Measurements from ENCODE around the gene CELF5.

The CELF5 gene

GRCh38 chr19:3275583-3276340 is 51.3 kb downstream of the CELF5 start:
- peak overlapping the region; percentile 62 for H3K27ac Mint-ChIP-seq
- peaks cover 12% of the 10 kb centered on the region for H3K27me3 Mint-ChIP-seq

GRCh38 chr19:3276341-3276799 is 51.9 kb downstream of the CELF5 start:
- DNase-seq: peak; percentile 44
- H3K36me3 Mint-ChIP-seq (ENCODE audit: low read depth): no peaks in the 10 kb centered on the region
- H3K4me3 Mint-ChIP-seq: peak overlapping the region; percentile 10
- peaks cover 8% of the 10 kb centered on the region for H3K27me3 Mint-ChIP-seq
- no peaks in the 10 kb centered on the region for H3K9me3 Mint-ChIP-seq
- ATAC-seq: peak; percentile 26
- H3K4me1 Mint-ChIP-seq: peaks cover 8% of the 10 kb centered on the region
- no peak overlapping the region for H3K27ac Mint-ChIP-seq

More at GRCh38 chr19:3275583-3276340, 51.3 kb downstream of the CELF5 start:
- DNase-seq: peak; percentile 93
- Mint-ChIP-seq H3K4me3 (peak overlapping the region; percentile 76), H3K4me1 (peaks cover 8% of the 10 kb centered on the region), H3K36me3 (ENCODE audit: low read depth) (no peaks in the 10 kb centered on the region), H3K9me3 (no peaks in the 10 kb centered on the region)
- peak; percentile 85 for ATAC-seq

- ATAC-seq (no peak), DNase-seq (no peak)
- no peak overlapping the region for H3K27ac Mint-ChIP-seq
- peaks cover 2% of the 10 kb centered on the region for H3K27me3 Mint-ChIP-seq
- H3K4me3 Mint-ChIP-seq: no peak overlapping the region
- no peaks in the 10 kb centered on the region for H3K36me3 Mint-ChIP-seq (ENCODE audit: low read depth)
- H3K9me3 Mint-ChIP-seq: no peaks in the 10 kb centered on the region
- H3K4me1 Mint-ChIP-seq: peaks cover 8% of the 10 kb centered on the region
Measured at GRCh38 chr19:3277649-3278048, 53.2 kb downstream of the CELF5 start.

GRCh38 chr19:3278294-3278693 is 53.8 kb downstream of the CELF5 start:
- H3K4me1 Mint-ChIP-seq: peaks cover 8% of the 10 kb centered on the region
- H3K27me3 Mint-ChIP-seq: peaks cover 5% of the 10 kb centered on the region
- H3K36me3 Mint-ChIP-seq (ENCODE audit: low read depth): no peaks in the 10 kb centered on the region
- ATAC-seq: no peak
- DNase-seq: no peak
- no peak overlapping the region for H3K4me3 Mint-ChIP-seq
- no peaks in the 10 kb centered on the region for H3K9me3 Mint-ChIP-seq
- H3K27ac Mint-ChIP-seq: no peak overlapping the region

GRCh38 chr19:3278749-3279148 is 54.3 kb downstream of the CELF5 start:
- H3K27ac Mint-ChIP-seq: no peak overlapping the region
- ATAC-seq (no peak), DNase-seq (no peak)
- H3K4me3 Mint-ChIP-seq: no peak overlapping the region
- H3K4me1 Mint-ChIP-seq: peaks cover 8% of the 10 kb centered on the region
- peaks cover 5% of the 10 kb centered on the region for H3K27me3 Mint-ChIP-seq
- no peaks in the 10 kb centered on the region for H3K36me3 Mint-ChIP-seq (ENCODE audit: low read depth)
- no peaks in the 10 kb centered on the region for H3K9me3 Mint-ChIP-seq

GRCh38 chr19:3279306-3279705 is 54.8 kb downstream of the CELF5 start:
- H3K4me3 Mint-ChIP-seq: no peak overlapping the region
- DNase-seq: no peak
- peaks cover 5% of the 10 kb centered on the region for H3K27me3 Mint-ChIP-seq
- no peaks in the 10 kb centered on the region for H3K36me3 Mint-ChIP-seq (ENCODE audit: low read depth)
- ATAC-seq: no peak
- peaks cover 9% of the 10 kb centered on the region for H3K4me1 Mint-ChIP-seq
- H3K27ac Mint-ChIP-seq: no peak overlapping the region
- no peaks in the 10 kb centered on the region for H3K9me3 Mint-ChIP-seq

- Mint-ChIP-seq H3K36me3 (ENCODE audit: low read depth) (no peaks in the 10 kb centered on the region), H3K27ac (no peak overlapping the region), H3K9me3 (no peaks in the 10 kb centered on the region), H3K4me1 (peaks cover 7% of the 10 kb centered on the region), H3K4me3 (no peak overlapping the region), H3K27me3 (peaks cover 3% of the 10 kb centered on the region)
- no peak for DNase-seq
- no peak for ATAC-seq
Measured at GRCh38 chr19:3281026-3281425, 56.6 kb downstream of the CELF5 start.

- H3K27me3 Mint-ChIP-seq: peaks cover 6% of the 10 kb centered on the region
- H3K9me3 Mint-ChIP-seq: no peaks in the 10 kb centered on the region
- peaks cover 7% of the 10 kb centered on the region for H3K4me1 Mint-ChIP-seq
- no peak overlapping the region for H3K27ac Mint-ChIP-seq
- H3K36me3 Mint-ChIP-seq (ENCODE audit: low read depth): no peaks in the 10 kb centered on the region
- no peak for DNase-seq
- ATAC-seq: no peak
- no peak overlapping the region for H3K4me3 Mint-ChIP-seq
Measured at GRCh38 chr19:3282155-3282554, 57.7 kb downstream of the CELF5 start.

GRCh38 chr19:3282564-3282963 is 58.1 kb downstream of the CELF5 start:
- H3K4me3 Mint-ChIP-seq: no peak overlapping the region
- DNase-seq (no peak), ATAC-seq (no peak)
- H3K27ac Mint-ChIP-seq: no peak overlapping the region
- H3K36me3 Mint-ChIP-seq (ENCODE audit: low read depth): no peaks in the 10 kb centered on the region
- peaks cover 7% of the 10 kb centered on the region for H3K4me1 Mint-ChIP-seq
- H3K9me3 Mint-ChIP-seq: no peaks in the 10 kb centered on the region
- H3K27me3 Mint-ChIP-seq: peaks cover 7% of the 10 kb centered on the region

GRCh38 chr19:3283246-3283751 is 58.8 kb downstream of the CELF5 start:
- peaks cover 7% of the 10 kb centered on the region for H3K4me1 Mint-ChIP-seq
- no peaks in the 10 kb centered on the region for H3K9me3 Mint-ChIP-seq

GRCh38 chr19:3283886-3284657 is 59.6 kb downstream of the CELF5 start:
- Mint-ChIP-seq H3K36me3 (ENCODE audit: low read depth) (no peaks in the 10 kb centered on the region), H3K27me3 (peaks cover 16% of the 10 kb centered on the region), H3K4me1 (peaks cover 7% of the 10 kb centered on the region), H3K4me3 (no peak overlapping the region), H3K27ac (no peak overlapping the region), H3K9me3 (no peaks in the 10 kb centered on the region)
- ATAC-seq: no peak
- no peak for DNase-seq

More at GRCh38 chr19:3283246-3283751, 58.8 kb downstream of the CELF5 start:
- H3K4me3 Mint-ChIP-seq: no peak overlapping the region
- no peaks in the 10 kb centered on the region for H3K36me3 Mint-ChIP-seq (ENCODE audit: low read depth)
- ATAC-seq: no peak
- no peak for DNase-seq
- no peak overlapping the region for H3K27ac Mint-ChIP-seq
- peaks cover 12% of the 10 kb centered on the region for H3K27me3 Mint-ChIP-seq

GRCh38 chr19:3284759-3285646 is 60.5 kb downstream of the CELF5 start:
- no peaks in the 10 kb centered on the region for H3K36me3 Mint-ChIP-seq (ENCODE audit: low read depth)
- H3K4me3 Mint-ChIP-seq: peak overlapping the region; percentile 59
- DNase-seq (peak; percentile 85), ATAC-seq (peak; percentile 91)
- H3K4me1 Mint-ChIP-seq: peaks cover 7% of the 10 kb centered on the region
- peaks cover 19% of the 10 kb centered on the region for H3K27me3 Mint-ChIP-seq
- no peaks in the 10 kb centered on the region for H3K9me3 Mint-ChIP-seq
- H3K27ac Mint-ChIP-seq: no peak overlapping the region

GRCh38 chr19:3285647-3286176 is 61.3 kb downstream of the CELF5 start:
- no peak overlapping the region for H3K4me3 Mint-ChIP-seq
- no peak overlapping the region for H3K27ac Mint-ChIP-seq
- DNase-seq (peak; percentile 69), ATAC-seq (no peak)
- no peaks in the 10 kb centered on the region for H3K36me3 Mint-ChIP-seq (ENCODE audit: low read depth)
- H3K27me3 Mint-ChIP-seq: peaks cover 19% of the 10 kb centered on the region
- peaks cover 7% of the 10 kb centered on the region for H3K4me1 Mint-ChIP-seq
- H3K9me3 Mint-ChIP-seq: no peaks in the 10 kb centered on the region

GRCh38 chr19:3287814-3288213 is 63.4 kb downstream of the CELF5 start:
- Mint-ChIP-seq H3K27me3 (peaks cover 24% of the 10 kb centered on the region), H3K9me3 (no peaks in the 10 kb centered on the region), H3K36me3 (ENCODE audit: low read depth) (no peaks in the 10 kb centered on the region), H3K4me3 (no peak overlapping the region), H3K27ac (no peak overlapping the region), H3K4me1 (peaks cover 7% of the 10 kb centered on the region)
- ATAC-seq (no peak), DNase-seq (no peak)

Measured in activated naive CD8-positive, alpha-beta T cell treated with anti-CD3 and anti-CD28 coated beads, Interleukin-2, amount 50 U/mL, for 24 hours (primary cell).